Panc1 (cell line): ENCODE measurements around the gene NID2. TPM values are rescaled to one million over a fixed set of nuclear protein-coding genes. Genes with fewer than 3 reads are reported as not detected.
A peak's percentile ranks its signal among the peaks of the same experiment; 100 is the strongest.

ENCODE experiments used
- ATAC-seq: fragments of 200-7000 bp; cut with Tn5 transposase; 2 replicates; pipeline ENCODE4 v1.9.1; 2020; ENCODE audit warnings: mild to moderate bottlenecking, moderate library complexity
- BruUV-seq: library from RNA; stranded (reverse); fragments of 400-500 nt; replicated peaks from 2 replicates; lab custom pipeline; 2021; lab: Mats Ljungman, UMichigan
- CTCF ChIA-PET: fragments of 300-600 bp; sonication (Branson Sonifier 250); formaldehyde crosslinking; loops from one replicate; lab custom pipeline; 2022; ENCODE audit warnings: antibody characterized with exemption; lab: Charles Lee
- POLR2A ChIA-PET: fragments of 300-600 bp; sonication (Branson Sonifier 250); formaldehyde crosslinking; loops from one replicate; lab custom pipeline; 2022; ENCODE audit warnings: antibody characterized with exemption; lab: Charles Lee
- DNase-seq: peaks from one replicate; pipeline ENCODE4 v3.0.0-alpha.2; 2010; ENCODE audit warnings: low read depth, low spot score
- H3K27ac ChIP-seq: 2 replicates; pipeline ENCODE4 v1.5.1; 2011; ENCODE audit warnings: mild to moderate bottlenecking, low read length, inconsistent platforms
- H3K27me3 ChIP-seq: fragments of 200-500 bp; sonication (Bioruptor generic); 2 replicates; pipeline ENCODE4 v1.6.0; 2014; ENCODE audit warnings: low read length, inconsistent platforms; ENCODE audit not compliant: control insufficient read depth, insufficient read depth
- H3K36me3 ChIP-seq: fragments of 200-500 bp; sonication (Bioruptor generic); 2 replicates; pipeline ENCODE4 v1.5.1; 2014; ENCODE audit warnings: inconsistent platforms, mild to moderate bottlenecking, low read length, moderate library complexity; ENCODE audit not compliant: control insufficient read depth, insufficient read depth
- H3K4me1 ChIP-seq: 2 replicates; pipeline ENCODE4 v1.5.1; 2011; ENCODE audit warnings: inconsistent platforms, mild to moderate bottlenecking, low read length, moderate library complexity; ENCODE audit not compliant: control insufficient read depth, insufficient read depth
- H3K4me3 ChIP-seq, 2 experiments: 2 replicates each; pipeline ENCODE4 v1.5.1; 2011 to 2012; ENCODE audit warnings: low read depth in 2 of 2, low read length in 2 of 2, mild to moderate bottlenecking in 2 of 2, inconsistent platforms in 1 of 2, moderate library complexity in 1 of 2
- H3K9me3 ChIP-seq: fragments of 200-500 bp; sonication (Bioruptor generic); 2 replicates; pipeline ENCODE4 v1.5.1; 2014; ENCODE audit warnings: low read depth, mild to moderate bottlenecking, inconsistent platforms, low read length, moderate library complexity; ENCODE audit not compliant: control insufficient read depth, insufficient read depth
- CTCF ChIP-seq: fragments of 450-650 bp; IDR thresholded peaks from 2 replicates; pipeline ENCODE4 v1.5.1; 2017; ENCODE audit warnings: mild to moderate bottlenecking
- POLR2AphosphoS5 ChIP-seq: IDR thresholded peaks from 2 replicates; pipeline ENCODE4 v1.6.1; 2012; ENCODE audit warnings: mild to moderate bottlenecking, low read depth, low read length, moderate library complexity
- REST ChIP-seq, 2 experiments: IDR thresholded peaks; 2 replicates each; pipeline ENCODE4 v1.6.1; 2011 to 2012; ENCODE audit warnings: low read depth in 2 of 2, control low read depth in 1 of 2, low read length in 1 of 2, mild to moderate bottlenecking in 1 of 2, moderate library complexity in 1 of 2; ENCODE audit not compliant: insufficient read depth in 1 of 2
- SIN3A ChIP-seq: IDR thresholded peaks from 2 replicates; pipeline ENCODE4 v1.6.1; 2012; ENCODE audit warnings: low read depth, mild to moderate bottlenecking, low read length, moderate library complexity, borderline replicate concordance; ENCODE audit not compliant: insufficient read depth
- TCF7L2 ChIP-seq: IDR thresholded peaks from 2 replicates; pipeline ENCODE4 v1.6.1; 2011; ENCODE audit warnings: mild to moderate bottlenecking, low read depth, low read length, inconsistent platforms
- in situ Hi-C: cut with HindIII; loops from 2 replicates; pipeline ENCODE4 v1.10.0; 2016; ENCODE audit warnings: low sequenced_read_pairs, low pct_unique_long_range_greater_than_20kb
- intact Hi-C: fragments of 100-400 bp; cut with micrococcal nuclease; formaldehyde crosslinking; loops from one replicate; pipeline ENCODE4 v1.10.0; 2022; ENCODE audit not compliant: unreplicated experiment
- total RNA-seq: library from RNA; stranded (reverse); gene quantifications from one replicate; pipeline ENCODE4 v1.2.1, GENCODE V29; 2021; ENCODE audit not compliant: unreplicated experiment

NID2 gene
- total RNA-seq, 1 experiment from 2014 or later, result 0.36 TPM

- Histone ChIP-seq H3K9me3 (no peaks in the 10 kb centered on the region), H3K27ac (no peak overlapping the region), H3K36me3 (no peaks in the 10 kb centered on the region; the same call in 1 of the 2 replicates), H3K4me1 (no peaks in the 10 kb centered on the region), H3K27me3 (peaks cover 15% of the 10 kb centered on the region), H3K4me3 (no peak overlapping the region)
- in situ Hi-C loops (no loop called here), intact Hi-C loops (no loop called here)
- ATAC-seq (no peak), DNase-seq (no peak)
- ChIA-PET CTCF (no interaction called here), POLR2A (no interaction called here)
- no TSS peak for BruUV-seq
- TF ChIP-seq CTCF (no peak), REST (IDR thresholded peaks at IDR 0.05; ENCODE audit: insufficient read depth in 1 of 2, low read depth in 2 of 2, low read length in 1 of 2) (no peak), TCF7L2 (no peak), POLR2AphosphoS5 (no peak)
These were observed 1.2 kb upstream of the NID2 start for GRCh38 chr14:52070051-52070431.

- Histone ChIP-seq H3K27me3 (peaks cover 15% of the 10 kb centered on the region), H3K27ac (no peak overlapping the region), H3K4me1 (no peaks in the 10 kb centered on the region), H3K36me3 (no peaks in the 10 kb centered on the region; the same call in 1 of the 2 replicates), H3K4me3 (peak overlapping the region; percentile 41 to 48; a peak in 3 of 4 replicates), H3K9me3 (no peaks in the 10 kb centered on the region)
- ChIA-PET CTCF (no interaction called here), POLR2A (no interaction called here)
- BruUV-seq, result no TSS peak
- ATAC-seq (peak; percentile 31; the same call in 1 of the 2 replicates), DNase-seq (no peak)
- no peak for TF ChIP-seq POLR2AphosphoS5
- intact Hi-C loops, result no loop called here
- in situ Hi-C loops, result no loop called here
These were observed 620 bp upstream of the NID2 start for GRCh38 chr14:52069307-52070050.

- BruUV-seq, result no TSS peak
- DNase-seq (no peak), ATAC-seq (peak; percentile 64)
- H3K4me1 ChIP-seq, result no peaks in the 10 kb centered on the region
- ChIA-PET POLR2A (no interaction called here), CTCF (no interaction called here)
- intact Hi-C loops, result no loop called here
- in situ Hi-C loops, result no loop called here
- H3K27me3 ChIP-seq, result peaks cover 18% of the 10 kb centered on the region
- no peak for TF ChIP-seq TCF7L2
- TF ChIP-seq SIN3A, result no peak
- no peak for TF ChIP-seq REST (IDR thresholded peaks at IDR 0.05; ENCODE audit: insufficient read depth in 1 of 2, low read depth in 2 of 2, low read length in 1 of 2)
- TF ChIP-seq POLR2AphosphoS5, result no peak
- TF ChIP-seq CTCF, result no peak
- H3K9me3 ChIP-seq, result no peaks in the 10 kb centered on the region
- no peak overlapping the region for H3K27ac ChIP-seq
- no peaks in the 10 kb centered on the region; the same call in 1 of the 2 replicates for H3K36me3 ChIP-seq
- H3K4me3 ChIP-seq, result peak overlapping the region; percentile 41 to 48
These were observed 815 bp downstream of the NID2 start for GRCh38 chr14:52067873-52068614.
